ENCODE measurements around the gene CCDC121.

The CCDC121 gene

DNA sequence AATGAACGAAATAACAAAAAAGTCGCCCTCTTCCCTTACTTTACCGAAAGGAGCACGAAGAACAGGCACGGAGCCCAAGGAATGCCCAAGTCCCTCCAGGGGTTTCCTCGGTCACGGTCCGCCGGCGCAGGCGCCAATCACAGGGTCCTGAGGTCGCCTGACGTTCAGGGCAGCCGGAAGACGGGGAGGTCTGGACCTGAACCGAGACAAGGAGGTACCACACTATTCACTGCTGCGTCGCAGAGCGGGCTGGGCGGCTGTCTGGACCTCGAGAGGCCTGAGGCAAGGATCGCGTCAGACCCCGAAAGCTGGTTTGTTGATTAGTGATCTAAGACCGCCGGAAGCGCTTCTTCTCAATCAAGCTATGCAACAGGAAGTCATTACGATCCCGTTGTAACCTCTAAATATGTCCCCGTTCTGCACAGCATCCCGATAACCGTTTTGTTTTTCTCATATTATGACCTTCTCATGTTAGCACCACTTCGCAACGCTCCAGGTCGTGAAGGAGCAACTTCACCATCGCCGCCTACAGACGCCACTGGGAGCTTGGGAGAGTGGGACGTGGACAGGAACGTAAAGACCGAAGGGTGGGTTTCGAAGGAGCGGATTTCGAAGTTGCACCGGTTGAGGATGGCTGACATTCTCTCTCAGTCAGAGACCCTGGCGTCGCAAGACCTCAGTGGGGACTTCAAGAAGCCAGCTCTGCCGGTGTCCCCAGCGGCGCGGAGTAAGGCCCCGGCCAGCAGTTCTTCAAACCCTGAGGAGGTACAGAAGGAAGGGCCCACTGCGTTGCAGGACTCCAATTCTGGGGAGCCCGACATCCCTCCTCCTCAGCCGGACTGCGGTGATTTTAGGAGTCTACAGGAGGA is 34.7 kb upstream of the CCDC121 start, which contains the start of the genes SLC4A1AP and SUPT7L (continued):
- no peak for TF ChIP-seq ZNF174 (tag by site-specific recombination; IDR thresholded peaks at IDR 0.05)
- TF ChIP-seq, protein P1, sequence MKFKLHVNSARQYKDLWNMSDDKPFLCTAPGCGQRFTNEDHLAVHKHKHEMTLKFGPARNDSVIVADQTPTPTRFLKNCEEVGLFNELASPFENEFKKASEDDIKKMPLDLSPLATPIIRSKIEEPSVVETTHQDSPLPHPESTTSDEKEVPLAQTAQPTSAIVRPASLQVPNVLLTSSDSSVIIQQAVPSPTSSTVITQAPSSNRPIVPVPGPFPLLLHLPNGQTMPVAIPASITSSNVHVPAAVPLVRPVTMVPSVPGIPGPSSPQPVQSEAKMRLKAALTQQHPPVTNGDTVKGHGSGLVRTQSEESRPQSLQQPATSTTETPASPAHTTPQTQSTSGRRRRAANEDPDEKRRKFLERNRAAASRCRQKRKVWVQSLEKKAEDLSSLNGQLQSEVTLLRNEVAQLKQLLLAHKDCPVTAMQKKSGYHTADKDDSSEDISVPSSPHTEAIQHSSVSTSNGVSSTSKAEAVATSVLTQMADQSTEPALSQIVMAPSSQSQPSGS (tag by site-specific recombination; IDR thresholded peaks at IDR 0.05; ENCODE audit: low read depth): peak; percentile 22; the same call in 1 of the 2 replicates
- TF ChIP-seq ZNF184 (tag by site-specific recombination; IDR thresholded peaks at IDR 0.05): 0 out of 2 replicates have a peak, but pooled peaks have one; percentile 61
- TF ChIP-seq, protein P2, sequence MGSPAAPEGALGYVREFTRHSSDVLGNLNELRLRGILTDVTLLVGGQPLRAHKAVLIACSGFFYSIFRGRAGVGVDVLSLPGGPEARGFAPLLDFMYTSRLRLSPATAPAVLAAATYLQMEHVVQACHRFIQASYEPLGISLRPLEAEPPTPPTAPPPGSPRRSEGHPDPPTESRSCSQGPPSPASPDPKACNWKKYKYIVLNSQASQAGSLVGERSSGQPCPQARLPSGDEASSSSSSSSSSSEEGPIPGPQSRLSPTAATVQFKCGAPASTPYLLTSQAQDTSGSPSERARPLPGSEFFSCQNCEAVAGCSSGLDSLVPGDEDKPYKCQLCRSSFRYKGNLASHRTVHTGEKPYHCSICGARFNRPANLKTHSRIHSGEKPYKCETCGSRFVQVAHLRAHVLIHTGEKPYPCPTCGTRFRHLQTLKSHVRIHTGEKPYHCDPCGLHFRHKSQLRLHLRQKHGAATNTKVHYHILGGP (tag by site-specific recombination; IDR thresholded peaks at IDR 0.05): no peak
- no peak for TF ChIP-seq ZNF830 (tag by site-specific recombination; IDR thresholded peaks at IDR 0.05; ENCODE audit: low read depth)
- peak; percentile 97 for TF ChIP-seq ZNF660 (tag by site-specific recombination; IDR thresholded peaks at IDR 0.05)
- TF ChIP-seq ZNF707 (tag by site-specific recombination; IDR thresholded peaks at IDR 0.05): no peak
- TF ChIP-seq ZBTB17 (tag by site-specific recombination; IDR thresholded peaks at IDR 0.05): peak; percentile 99
- TF ChIP-seq RBAK (tag by site-specific recombination; IDR thresholded peaks at IDR 0.05): no peak
- TF ChIP-seq SP7 (tag by site-specific recombination; IDR thresholded peaks at IDR 0.05): peak; percentile 96
- TF ChIP-seq ZNF24 (tag by site-specific recombination; IDR thresholded peaks at IDR 0.05): peak; percentile 96
- TF ChIP-seq ZNF76 (tag by site-specific recombination; IDR thresholded peaks at IDR 0.05; ENCODE audit: borderline replicate concordance, low read depth): peak; percentile 88
- no peak for TF ChIP-seq ZNF473 (tag by site-specific recombination; IDR thresholded peaks at IDR 0.05)
- TF ChIP-seq ZNF16 (tag by site-specific recombination; IDR thresholded peaks at IDR 0.05; ENCODE audit: low read depth): no peak
- no peak for TF ChIP-seq ZNF529 (tag by site-specific recombination; IDR thresholded peaks at IDR 0.05; ENCODE audit: insufficient replicate concordance)
- TF ChIP-seq, protein P3, sequence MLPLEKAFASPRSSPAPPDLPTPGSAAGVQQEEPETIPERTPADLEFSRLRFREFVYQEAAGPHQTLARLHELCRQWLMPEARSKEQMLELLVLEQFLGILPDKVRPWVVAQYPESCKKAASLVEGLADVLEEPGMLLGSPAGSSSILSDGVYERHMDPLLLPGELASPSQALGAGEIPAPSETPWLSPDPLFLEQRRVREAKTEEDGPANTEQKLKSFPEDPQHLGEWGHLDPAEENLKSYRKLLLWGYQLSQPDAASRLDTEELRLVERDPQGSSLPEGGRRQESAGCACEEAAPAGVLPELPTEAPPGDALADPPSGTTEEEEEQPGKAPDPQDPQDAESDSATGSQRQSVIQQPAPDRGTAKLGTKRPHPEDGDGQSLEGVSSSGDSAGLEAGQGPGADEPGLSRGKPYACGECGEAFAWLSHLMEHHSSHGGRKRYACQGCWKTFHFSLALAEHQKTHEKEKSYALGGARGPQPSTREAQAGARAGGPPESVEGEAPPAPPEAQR (tag by site-specific recombination; IDR thresholded peaks at IDR 0.05): peak; percentile 68; the same call in 1 of the 2 replicates
- TF ChIP-seq ZFP37 (tag by site-specific recombination; IDR thresholded peaks at IDR 0.05): peak; percentile 98
- no peak for TF ChIP-seq ZNF621 (tag by site-specific recombination; IDR thresholded peaks at IDR 0.05)
- TF ChIP-seq ZNF777 (tag by site-specific recombination; IDR thresholded peaks at IDR 0.05; ENCODE audit: borderline replicate concordance): peak; percentile 94
- TF ChIP-seq KLF1 (tag by site-specific recombination; IDR thresholded peaks at IDR 0.05): peak; percentile 40; the same call in 1 of the 2 replicates
- TF ChIP-seq ZNF366 (tag by site-specific recombination; conservative IDR thresholded peaks at IDR 0.05): no peak; the same call in 1 of the 2 replicates
- no peak; the same call in 1 of the 2 replicates for TF ChIP-seq MZF1 (tag by site-specific recombination; IDR thresholded peaks at IDR 0.05; ENCODE audit: borderline replicate concordance)
- no peak for TF ChIP-seq ZNF768 (tag by site-specific recombination; IDR thresholded peaks at IDR 0.05)
- TF ChIP-seq GLIS2 (tag by site-specific recombination; IDR thresholded peaks at IDR 0.05): no peak
- TF ChIP-seq ZNF610 (tag by site-specific recombination; IDR thresholded peaks at IDR 0.05; ENCODE audit: borderline replicate concordance): peak; percentile 86
- peak; percentile 89 for TF ChIP-seq SCRT2 (tag by site-specific recombination; IDR thresholded peaks at IDR 0.05)
- TF ChIP-seq BCL11A (tag by site-specific recombination; IDR thresholded peaks at IDR 0.05; ENCODE audit: low read depth): no peak
- peak; percentile 40 for TF ChIP-seq FEZF1 (tag by site-specific recombination; IDR thresholded peaks at IDR 0.05)
- no peak for TF ChIP-seq SETDB1 (IDR thresholded peaks at IDR 0.05; ENCODE audit: insufficient read length, low read length)
- TF ChIP-seq GFI1B (tag by site-specific recombination; IDR thresholded peaks at IDR 0.05): peak; percentile 70
- no peak for TF ChIP-seq ZNF140 (tag by site-specific recombination; IDR thresholded peaks at IDR 0.05)
- TF ChIP-seq ZNF350 (tag by site-specific recombination; IDR thresholded peaks at IDR 0.05): no peak
- no peak for TF ChIP-seq ZNF555 (tag by site-specific recombination; conservative IDR thresholded peaks at IDR 0.05)
- no peak for TF ChIP-seq ZNF792 (tag by site-specific recombination; IDR thresholded peaks at IDR 0.05)
- TF ChIP-seq, protein P4, sequence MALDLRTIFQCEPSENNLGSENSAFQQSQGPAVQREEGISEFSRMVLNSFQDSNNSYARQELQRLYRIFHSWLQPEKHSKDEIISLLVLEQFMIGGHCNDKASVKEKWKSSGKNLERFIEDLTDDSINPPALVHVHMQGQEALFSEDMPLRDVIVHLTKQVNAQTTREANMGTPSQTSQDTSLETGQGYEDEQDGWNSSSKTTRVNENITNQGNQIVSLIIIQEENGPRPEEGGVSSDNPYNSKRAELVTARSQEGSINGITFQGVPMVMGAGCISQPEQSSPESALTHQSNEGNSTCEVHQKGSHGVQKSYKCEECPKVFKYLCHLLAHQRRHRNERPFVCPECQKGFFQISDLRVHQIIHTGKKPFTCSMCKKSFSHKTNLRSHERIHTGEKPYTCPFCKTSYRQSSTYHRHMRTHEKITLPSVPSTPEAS (tag by site-specific recombination; IDR thresholded peaks at IDR 0.05): peak; percentile 79
- no peak for TF ChIP-seq ZNF837 (tag by site-specific recombination; IDR thresholded peaks at IDR 0.05)
